GM20000 (cell line): ENCODE results near the gene AK4.

Experiments used
- DNase-seq: peaks from one replicate; pipeline ENCODE4 v3.0.0; 2012; ENCODE audit warnings: low spot score
- CTCF ChIP-seq: IDR thresholded peaks from 2 replicates; pipeline ENCODE4 v1.5.1; 2012; ENCODE audit warnings: mild to moderate bottlenecking, control low read depth; ENCODE audit errors: extremely low read depth, missing control alignments

Gene AK4

DNA sequence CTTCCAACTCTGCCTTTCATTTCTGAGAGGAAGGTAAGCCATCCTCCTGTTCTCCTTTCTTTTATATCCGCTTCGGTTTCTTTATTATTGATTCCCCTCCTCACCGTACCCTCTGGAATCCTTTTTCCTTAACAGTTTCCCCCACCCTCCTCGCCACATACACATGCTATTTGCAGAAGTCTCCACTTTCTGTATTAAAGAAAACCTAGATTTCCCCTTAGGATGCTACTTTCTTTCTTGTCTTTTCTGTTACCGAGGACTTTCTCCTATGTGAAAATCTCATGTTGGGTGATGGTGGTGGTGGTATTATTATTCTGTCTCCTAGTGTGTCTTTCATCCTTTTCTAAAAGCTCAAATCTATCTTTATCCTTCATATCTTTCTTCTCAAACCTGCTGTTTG, 62.3 kb downstream of the AK4 start:
- no peak for DNase-seq
- TF ChIP-seq CTCF, result no peak

DNA sequence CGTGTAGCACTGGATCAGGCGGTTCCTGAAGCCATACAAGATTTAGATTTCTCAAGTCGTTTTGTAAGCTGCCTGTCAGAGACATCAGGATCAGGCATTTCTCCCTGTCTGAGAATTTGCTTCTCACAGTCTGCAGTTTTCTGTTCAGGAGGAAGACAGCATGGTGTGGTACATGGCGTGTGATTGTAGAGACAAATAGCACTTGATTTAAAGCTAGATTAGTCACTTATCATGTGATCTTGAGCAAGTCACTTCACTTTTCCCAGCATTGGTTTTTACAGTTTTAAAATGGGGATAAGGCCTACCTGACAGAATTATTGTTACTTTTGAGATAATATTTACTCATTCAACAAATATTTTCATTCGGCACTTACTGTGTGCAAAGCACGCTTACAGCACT, 63.3 kb downstream of the AK4 start:
- DNase-seq, result no peak
- no peak for TF ChIP-seq CTCF

DNA sequence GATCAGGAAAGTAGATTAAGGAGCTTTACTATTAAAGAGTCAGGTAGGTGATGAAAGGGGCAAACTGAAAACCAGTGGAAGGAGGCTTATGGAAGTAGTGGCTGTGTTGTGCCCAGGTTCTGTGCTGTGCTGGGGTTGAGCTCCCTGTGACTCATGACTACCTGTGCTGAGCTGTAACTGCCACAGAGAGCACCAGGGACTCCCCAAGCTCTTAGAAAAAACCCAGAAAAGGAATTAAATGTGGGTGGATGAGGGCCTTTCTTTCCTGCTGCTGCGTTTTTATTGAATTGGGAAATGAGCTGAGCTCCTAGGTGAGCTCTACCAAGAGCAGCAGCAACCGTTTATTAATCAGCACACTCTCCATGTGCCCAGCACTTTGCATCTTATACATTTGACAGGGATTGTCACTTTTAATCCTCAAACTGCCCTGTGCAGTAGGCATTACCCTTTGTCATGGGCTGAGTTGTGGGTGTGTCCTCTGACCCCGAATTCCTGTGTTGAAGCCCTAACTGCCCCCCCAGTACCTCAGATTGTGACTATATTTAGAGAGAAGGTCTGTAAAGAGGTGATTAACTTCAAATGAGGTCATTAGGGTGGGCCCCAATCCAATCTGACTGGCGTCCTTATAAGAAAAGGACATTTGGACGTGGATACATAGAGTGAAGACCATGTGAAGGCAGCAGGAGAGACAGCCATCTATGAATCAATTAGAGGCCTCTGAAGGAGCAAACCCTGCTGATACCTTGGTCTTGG, 65.4 kb downstream of the AK4 start:
- no peak for TF ChIP-seq CTCF

DNA sequence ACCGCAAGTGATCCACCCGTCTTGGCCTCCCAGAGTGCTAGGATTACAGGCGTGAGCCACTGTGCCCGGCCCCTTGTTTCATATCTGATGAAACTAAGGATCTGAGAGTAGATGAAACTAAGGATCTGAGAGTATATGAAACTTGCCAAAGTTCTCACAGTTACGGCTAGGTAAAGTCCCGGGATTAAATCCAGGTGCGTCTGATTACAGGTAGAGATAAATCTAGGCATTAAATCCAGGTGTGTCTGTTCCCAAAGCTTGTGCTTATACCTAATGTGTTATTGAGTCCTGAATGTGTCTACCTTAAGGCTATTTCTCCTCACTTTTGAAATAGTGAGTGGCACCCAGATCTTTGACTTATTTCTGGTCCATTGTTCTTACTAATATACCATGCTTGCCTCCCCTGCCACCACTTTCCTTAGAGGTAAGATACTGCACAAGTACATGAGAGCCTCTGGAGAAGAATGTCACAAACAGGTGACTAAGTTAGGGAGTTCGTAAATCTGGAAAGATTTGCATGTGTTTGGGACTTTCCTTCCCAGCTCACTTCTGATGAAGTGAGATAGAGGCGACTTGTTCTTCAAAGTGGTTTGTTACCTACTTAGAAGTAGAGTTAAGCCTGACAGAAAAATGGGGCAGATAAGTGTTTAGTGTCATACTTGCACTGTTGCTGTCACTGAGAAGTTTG, 66.5 kb downstream of the AK4 start:
- no peak for TF ChIP-seq CTCF
- no peak for DNase-seq

More for the DNA sequence above, 65.4 kb downstream of the AK4 start:
- no peak for DNase-seq

- TF ChIP-seq CTCF, result no peak
- DNase-seq, result no peak
Observed at GRCh38 chr1:65216989-65217388, 69.0 kb downstream of the AK4 start.

DNA sequence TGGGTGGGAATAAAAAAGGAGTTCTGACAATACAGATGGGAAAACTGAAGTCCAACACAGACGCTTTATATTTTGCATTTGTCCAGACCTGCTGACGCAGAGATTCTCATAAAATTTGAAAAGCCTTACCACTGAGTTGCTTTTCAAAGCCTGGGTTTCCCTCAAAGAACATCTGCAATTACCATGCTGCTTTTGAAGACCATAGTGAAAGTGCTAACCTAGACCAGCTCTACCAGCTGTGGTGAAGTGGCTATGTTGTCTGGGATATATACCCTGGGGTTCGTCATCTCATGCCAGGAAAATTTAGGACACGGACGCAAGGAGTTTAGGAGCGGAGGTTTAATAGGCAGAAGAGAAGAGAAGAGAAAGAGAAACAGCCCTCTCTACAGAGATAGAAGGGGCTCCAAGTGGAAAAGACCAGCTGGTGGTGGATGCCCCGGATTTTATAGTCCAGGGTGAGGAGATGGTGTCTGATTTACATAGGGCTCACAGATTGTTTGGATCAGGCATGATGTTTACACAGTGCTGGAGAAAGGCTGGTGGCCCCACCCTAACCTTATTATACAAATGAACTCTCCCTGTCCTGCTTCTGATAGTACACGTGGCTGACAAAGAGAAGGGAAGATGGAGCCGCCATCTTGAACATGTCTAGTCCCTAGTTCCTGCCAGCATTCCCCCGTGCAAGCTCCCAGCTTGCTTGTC, 73.8 kb downstream of the AK4 start:
- TF ChIP-seq CTCF, result no peak
- DNase-seq, result no peak
